Esophagus (tissue), 2 donors: Measurements from ENCODE around the gene GPR139. TPM values are rescaled to one million over a fixed set of nuclear protein-coding genes. Genes with fewer than 3 reads are reported as not detected.

ENCODE experiments used
- H3K27ac ChIP-seq, 2 donors: one replicate each; pipeline ENCODE4 v1.5.1; 2013; ENCODE audit warnings: low read depth in 2 of 2, mild to moderate bottlenecking in 2 of 2, inconsistent platforms in 1 of 2, low read length in 1 of 2, moderate library complexity in 1 of 2
- H3K27me3 ChIP-seq, 2 donors: one replicate each; pipeline ENCODE4 v1.6.1; 2013; ENCODE audit warnings: low read length in 2 of 2, control low read depth in 1 of 2, mild to moderate bottlenecking in 1 of 2; ENCODE audit not compliant: insufficient read depth in 2 of 2, control insufficient read depth in 1 of 2
- H3K36me3 ChIP-seq, 2 donors: one replicate each; pipeline ENCODE4 v1.6.1; 2013; ENCODE audit warnings: low read length in 1 of 2; ENCODE audit not compliant: control insufficient read depth in 2 of 2, insufficient read depth in 2 of 2
- H3K4me1 ChIP-seq, 2 donors: one replicate each; pipeline ENCODE4 v1.6.1; 2013; ENCODE audit warnings: low read length in 1 of 2; ENCODE audit not compliant: control insufficient read depth in 2 of 2, insufficient read depth in 2 of 2
- H3K4me3 ChIP-seq, 2 donors: one replicate each; pipeline ENCODE4 v1.5.1; 2013; ENCODE audit warnings: low read length in 2 of 2, mild to moderate bottlenecking in 2 of 2, low read depth in 1 of 2, moderate library complexity in 1 of 2
- H3K9me3 ChIP-seq, 2 donors: one replicate each; pipeline ENCODE4 v1.6.1; 2013; ENCODE audit warnings: mild to moderate bottlenecking in 2 of 2, low read depth in 1 of 2, low read length in 1 of 2, moderate library complexity in 1 of 2; ENCODE audit not compliant: control insufficient read depth in 2 of 2, insufficient read depth in 1 of 2
- WGBS, 2 donors: extraction: QIAGEN DNeasy Blood & Tissue Kit; methylation state at CpG; one replicate each; pipeline ENCODE4 v1.1.7; 2013; 5-methylcytosine and 5-hydroxymethylcytosine counted together
- polyA plus RNA-seq, 2 donors: library from polyadenylated mRNA; stranded (reverse); fragments of 200-250 nt; gene quantifications; one replicate each; pipeline ENCODE4 v1.2.3, GENCODE V29; 2013
- donor health status: healthy with polysubstance abuse.
- donor health status: Bipolar disorder and iron deficiency.

The GPR139 gene
- polyA plus RNA-seq, 2 donors: not detected

DNA sequence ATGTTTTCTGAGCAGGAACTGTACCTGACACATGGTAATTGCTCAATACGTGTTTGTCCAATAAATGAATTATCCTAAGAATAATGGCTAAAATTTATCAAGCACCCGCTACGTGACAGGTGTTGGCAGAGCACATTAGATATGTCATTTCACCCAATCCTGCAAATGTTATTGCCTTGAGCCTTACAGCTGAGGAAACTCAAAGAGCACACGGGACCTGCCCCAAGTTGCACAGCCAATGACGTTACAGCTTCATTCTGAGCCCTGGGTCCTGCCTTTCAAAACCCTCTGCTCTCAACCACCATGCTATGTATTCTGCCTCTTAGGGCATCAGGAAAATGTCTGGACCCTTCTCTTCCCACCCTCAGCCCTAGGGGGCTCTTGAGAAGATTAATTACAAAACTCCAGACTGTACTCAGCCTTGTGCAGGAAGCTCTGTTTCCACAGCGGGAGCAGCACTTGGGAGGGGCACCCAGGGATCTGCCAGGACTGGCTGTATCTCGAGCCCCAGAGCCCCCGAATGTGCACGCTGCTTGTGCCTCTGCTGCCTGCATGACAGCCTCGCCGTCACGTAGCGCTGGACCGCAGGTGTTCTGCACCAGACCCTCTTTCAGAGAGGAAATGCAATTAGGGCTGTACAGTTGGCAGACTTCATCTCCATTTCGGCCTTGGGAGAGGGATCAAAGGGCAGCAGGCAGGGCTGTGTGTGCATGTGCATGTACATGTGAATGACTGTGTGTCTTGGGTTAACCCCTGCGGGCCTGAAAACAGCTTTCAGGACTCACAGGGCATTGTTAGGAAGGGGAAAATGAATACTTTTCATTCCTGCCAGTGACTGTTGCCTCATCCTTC, 71.6 kb downstream of the GPR139 start:
- Histone ChIP-seq H3K4me3 (no peak overlapping the region), H3K4me1 (no peaks in the 10 kb centered on the region), H3K36me3 (no peaks in the 10 kb centered on the region), H3K27me3 (no peaks in the 10 kb centered on the region), H3K27ac (no peak overlapping the region), H3K9me3 (peaks cover 2 to 3% of the 10 kb centered on the region in 2 donors)
- WGBS, 2 donors: 57 to 72% methylated on average over 16 of the region's 16 CpGs

DNA sequence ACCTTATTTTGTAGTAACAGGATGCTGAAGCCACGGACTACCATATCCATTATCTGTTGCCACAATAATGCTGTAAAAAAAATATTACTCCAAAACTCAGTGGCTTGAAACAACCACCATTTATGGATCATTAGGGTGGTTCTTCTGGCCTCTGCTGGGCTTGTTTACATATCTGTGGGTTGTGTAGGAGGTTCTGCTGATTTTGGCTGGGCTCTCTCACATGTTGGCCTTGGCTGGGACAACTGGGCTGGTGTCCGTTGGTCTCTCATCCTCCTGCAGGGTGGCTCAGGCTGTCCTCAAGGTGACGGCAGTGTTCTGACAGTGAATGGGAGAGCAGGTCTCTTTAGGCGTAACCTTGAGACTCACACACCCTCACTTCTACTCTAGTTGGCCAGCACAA, 76.0 kb downstream of the GPR139 start:
- no peaks in the 10 kb centered on the region for H3K36me3 ChIP-seq
- H3K4me3 ChIP-seq: no peak overlapping the region
- H3K27ac ChIP-seq: no peak overlapping the region
- H3K27me3 ChIP-seq: no peaks in the 10 kb centered on the region
- H3K4me1 ChIP-seq: no peaks in the 10 kb centered on the region
- H3K9me3 ChIP-seq: peaks cover 0 to 3% of the 10 kb centered on the region in 2 donors
- 60 to 65% methylated on average over 4 of the region's 4 CpGs for WGBS, 2 donors

DNA sequence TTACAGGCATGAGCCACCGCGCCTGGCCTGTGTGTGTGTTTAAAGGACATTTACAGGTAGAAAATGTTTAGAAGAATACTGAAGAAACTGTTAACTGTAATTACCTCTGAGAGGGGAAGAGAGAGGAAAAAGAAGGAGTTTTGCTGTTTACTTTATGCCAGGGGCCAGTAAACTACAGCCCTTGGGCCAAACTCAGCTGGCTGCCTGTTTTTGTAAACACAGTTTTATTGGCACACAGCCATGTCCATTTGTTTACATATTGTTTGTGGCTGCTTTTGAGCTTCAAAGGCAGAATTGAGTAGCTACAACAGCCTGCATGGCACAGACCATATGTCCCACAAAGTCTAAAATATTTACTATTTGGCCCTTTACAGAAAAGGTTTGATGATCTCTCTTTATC, 76.4 kb downstream of the GPR139 start:
- Histone ChIP-seq H3K36me3 (no peaks in the 10 kb centered on the region), H3K27ac (no peak overlapping the region), H3K4me1 (no peaks in the 10 kb centered on the region), H3K4me3 (no peak overlapping the region), H3K27me3 (no peaks in the 10 kb centered on the region), H3K9me3 (peaks cover 0 to 1% of the 10 kb centered on the region in 2 donors)
- WGBS, 2 donors: 92 to 96% methylated on average over 2 of the region's 2 CpGs

DNA sequence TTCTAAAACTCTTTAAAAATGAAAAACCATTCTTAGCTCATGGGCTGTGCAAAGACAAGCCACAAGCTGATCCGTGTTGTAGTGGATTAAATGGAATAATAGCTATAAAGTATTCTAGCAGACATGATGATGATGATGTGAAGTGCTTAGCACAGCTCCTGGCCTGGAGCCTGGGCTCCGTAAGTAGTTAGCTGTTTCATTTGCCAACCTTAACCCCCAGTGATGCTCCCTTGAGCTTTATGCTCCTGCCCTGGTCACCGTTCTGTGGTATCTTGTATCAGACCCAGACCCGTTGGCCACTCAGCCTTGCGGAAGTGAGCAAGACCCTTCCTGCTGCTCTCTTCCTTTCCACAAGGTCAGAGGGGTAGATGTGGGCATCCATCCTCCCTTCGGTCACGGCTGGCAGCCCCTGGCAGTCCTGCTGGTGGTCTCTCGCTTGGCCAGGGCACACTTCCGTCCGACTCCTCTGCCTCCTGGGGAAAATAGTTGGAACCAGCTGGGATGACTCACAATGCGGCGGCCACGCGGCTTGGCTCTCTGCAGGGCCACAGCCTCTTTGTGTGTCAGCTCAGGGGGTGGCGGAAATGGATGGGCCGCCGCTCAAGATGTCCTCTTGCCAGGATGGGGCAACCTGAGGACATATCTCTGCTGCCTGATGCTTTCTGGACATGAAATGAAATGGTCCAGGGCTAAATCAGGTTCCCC, 79.1 kb downstream of the GPR139 start:
- Histone ChIP-seq H3K4me3 (no peak overlapping the region), H3K27ac (no peak overlapping the region), H3K4me1 (no peaks in the 10 kb centered on the region), H3K9me3 (peaks cover 0 to 3% of the 10 kb centered on the region in 2 donors), H3K27me3 (no peaks in the 10 kb centered on the region), H3K36me3 (no peaks in the 10 kb centered on the region)
- 76 to 77% methylated on average over 17 of the region's 17 CpGs for WGBS, 2 donors

DNA sequence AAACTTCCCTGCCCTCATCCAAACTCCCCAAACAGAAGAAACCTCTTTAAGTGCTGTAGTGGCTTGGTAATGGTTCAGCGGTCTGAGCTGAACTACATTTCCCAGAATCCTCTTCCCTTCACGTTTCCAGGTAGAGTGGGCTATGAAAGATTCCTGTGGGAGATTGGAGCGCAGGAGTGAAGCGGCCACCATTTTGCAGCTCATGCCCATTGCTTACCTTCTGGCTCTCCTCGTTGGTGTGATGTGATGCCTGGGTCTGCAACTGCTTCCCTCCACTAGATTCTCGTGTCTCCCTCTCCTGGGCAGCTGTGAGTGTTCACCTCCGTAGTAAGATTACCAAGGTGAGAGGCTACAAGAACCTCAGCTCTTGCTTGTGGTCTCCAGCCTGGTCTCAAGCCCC, 82.1 kb downstream of the GPR139 start:
- Histone ChIP-seq H3K4me3 (no peak overlapping the region), H3K9me3 (peaks cover 0 to 3% of the 10 kb centered on the region in 2 donors), H3K36me3 (no peaks in the 10 kb centered on the region), H3K27me3 (no peaks in the 10 kb centered on the region), H3K4me1 (no peaks in the 10 kb centered on the region), H3K27ac (no peak overlapping the region)
- WGBS, 2 donors: 54 to 57% methylated on average over 6 to 7 of the region's 7 CpGs

DNA sequence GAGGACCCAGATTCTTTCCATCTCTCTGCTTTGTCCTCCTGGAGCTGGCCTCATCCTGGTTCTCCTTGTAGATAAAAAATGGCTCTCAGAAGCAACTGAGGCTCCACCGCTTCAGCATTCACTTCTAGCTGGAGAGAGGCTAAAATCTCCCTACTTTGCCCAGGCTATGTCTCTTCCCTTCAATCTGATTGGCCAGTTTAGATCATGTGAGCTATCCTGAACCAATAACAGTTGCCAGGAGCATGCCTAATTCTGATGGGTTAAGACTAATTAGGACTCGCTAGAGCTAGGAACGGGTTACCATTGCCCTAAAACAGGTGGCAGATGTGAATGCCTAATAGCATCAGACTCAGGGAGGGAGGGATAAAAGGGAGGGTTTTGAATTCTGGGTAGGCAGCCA, 89.6 kb downstream of the GPR139 start:
- Histone ChIP-seq H3K27me3 (peaks cover 0 to 3% of the 10 kb centered on the region in 2 donors), H3K4me3 (no peak overlapping the region), H3K4me1 (no peaks in the 10 kb centered on the region), H3K36me3 (no peaks in the 10 kb centered on the region), H3K9me3 (no peaks in the 10 kb centered on the region), H3K27ac (no peak overlapping the region)
- WGBS, 2 donors: 79 to 80% methylated on average over 3 of the region's 3 CpGs

Other genes with a start within 250 kb of the GPR139 start
- 1 to 10 TPM; 3.6 to 4.2 TPM for gene GPRC5B, start 189.0 kb downstream of the GPR139 start, polyA plus RNA-seq